Activated CD4-positive, alpha-beta T cell treated with anti-CD3 and anti-CD28 coated beads, Interleukin-2, amount 50 U/mL, for 48 hours (primary cell): ENCODE measurements around the gene RIMBP2.
"Not testable (repeated sequence)": the region's sequence is repeated elsewhere in the genome, so short reads cannot be mapped to it uniquely, and the experiment has no call there.

Source experiments
- DNase-seq, 2 experiments: peaks; one replicate each; pipeline ENCODE4 v3.0.0-alpha.2; 2020

RIMBP2 gene

DNA sequence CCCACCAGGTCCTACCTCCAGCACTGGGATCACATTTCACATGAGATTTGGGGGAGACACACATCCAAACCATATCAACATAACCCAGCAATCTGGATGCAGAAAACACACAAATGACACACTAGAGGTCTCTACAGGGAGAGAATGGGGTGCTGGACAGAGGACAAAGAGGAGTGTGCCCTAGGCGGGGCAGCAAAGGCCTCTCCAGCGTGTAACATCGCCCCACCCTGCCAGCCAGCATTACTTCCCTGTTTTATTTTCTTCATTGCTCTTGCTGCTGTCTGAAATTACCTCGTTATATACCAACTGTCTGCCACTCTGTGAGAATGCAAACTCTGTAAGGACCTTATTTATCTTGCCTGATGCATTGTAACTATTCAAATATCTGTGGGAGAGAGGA, 61.1 kb downstream of the RIMBP2 start:
- DNase-seq: no peak

DNA sequence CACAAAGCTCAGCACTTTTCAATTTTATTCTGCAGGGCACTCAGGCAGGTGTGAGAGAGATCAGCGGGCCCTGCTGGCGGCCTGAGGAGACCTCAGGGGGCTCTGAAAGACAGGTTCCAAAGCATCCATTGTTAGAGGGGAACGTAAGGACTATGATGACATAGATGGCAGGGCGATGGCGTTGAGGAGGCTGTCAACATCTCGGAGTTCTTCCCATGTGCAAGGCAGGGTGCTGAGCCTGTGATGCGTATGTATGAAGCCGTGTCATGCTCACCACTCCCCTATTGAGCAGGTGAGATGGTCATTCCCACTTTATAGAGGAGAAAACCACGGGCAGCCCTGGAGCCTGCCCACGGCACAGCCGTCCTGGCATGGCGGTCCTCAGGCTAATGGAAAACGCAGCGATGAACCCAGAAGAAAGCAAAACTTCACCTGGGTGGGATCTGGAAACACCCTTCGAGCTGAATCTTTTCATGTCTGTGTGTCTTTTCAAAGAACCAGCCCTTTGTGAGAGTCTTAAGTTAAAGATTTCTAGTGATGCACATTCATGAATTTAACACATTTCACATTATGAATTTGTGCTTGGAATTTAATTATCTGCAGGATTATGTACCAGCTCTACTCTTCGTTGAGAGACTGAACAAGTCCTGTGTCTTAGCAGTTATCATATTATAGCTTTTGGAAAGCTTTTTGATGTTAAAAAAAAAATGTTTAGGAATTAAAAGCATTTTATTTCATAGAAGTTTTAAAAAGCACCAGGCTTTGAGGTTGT, 64.7 kb downstream of the RIMBP2 start:
- no peak for DNase-seq

DNA sequence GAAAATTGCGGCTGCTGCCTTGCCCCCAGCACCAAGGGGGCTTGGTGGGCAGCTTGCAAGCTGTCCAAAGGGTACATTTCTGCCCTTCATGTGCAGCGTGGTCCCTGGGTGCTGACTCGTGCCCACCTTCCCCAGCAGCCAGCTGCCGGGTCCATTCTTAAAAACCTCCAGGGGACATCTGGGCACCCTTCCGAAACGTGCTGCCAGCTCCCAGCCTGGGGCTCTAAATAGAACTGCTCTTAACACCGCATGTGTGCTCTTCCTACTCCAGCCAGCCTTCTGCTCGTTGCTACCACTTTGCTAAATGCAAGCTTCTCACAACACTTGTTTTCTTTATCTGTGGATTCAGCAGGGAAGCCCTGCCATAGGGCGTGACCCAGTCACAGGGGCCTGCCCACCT, 66.0 kb downstream of the RIMBP2 start:
- no peak for DNase-seq

DNA sequence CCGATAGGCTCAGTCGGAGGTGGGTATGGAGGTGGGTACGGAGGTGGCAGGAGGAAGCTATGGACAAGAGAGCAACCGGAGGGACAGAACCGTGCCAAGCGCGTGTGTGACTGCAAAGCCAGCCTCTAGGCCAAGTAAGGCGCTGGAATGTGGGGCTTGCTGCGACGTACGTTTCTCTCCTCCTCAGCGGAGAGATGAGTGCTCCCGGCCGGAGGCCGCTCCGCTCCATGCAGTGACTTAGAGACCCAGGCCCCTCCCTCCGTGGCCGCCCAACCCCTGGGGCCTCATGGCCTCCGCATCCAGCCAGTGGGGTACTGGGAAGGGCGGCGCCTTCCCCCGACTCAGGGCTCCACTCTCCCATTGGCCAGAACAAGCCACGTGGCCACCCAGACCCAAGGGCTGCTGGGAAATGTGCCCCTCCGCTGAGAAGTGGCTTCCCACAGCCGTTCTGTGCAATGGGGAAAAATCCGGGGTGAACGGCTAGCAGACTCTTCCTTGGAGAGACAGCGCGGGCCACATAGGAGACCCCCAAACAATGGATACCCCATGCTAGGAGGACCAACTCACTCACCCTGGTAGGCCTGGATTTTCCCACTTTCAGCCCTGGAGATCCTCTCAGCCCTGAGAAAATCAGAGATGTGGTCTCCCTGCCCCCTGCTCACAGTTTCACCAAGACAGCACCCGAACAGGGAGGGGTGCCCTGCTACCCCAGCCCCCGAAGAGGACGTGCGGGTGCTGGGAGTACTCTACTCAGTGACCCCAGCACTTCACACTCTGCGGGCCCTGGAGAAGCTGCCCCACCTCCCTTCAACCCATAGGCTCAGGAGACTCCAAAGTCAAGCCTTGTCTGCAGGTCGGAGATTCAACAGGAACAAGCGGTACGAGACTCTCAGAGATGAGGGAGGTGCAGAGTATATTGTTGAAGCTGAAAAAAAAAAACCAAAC, 66.7 kb downstream of the RIMBP2 start:
- no peak for DNase-seq

DNA sequence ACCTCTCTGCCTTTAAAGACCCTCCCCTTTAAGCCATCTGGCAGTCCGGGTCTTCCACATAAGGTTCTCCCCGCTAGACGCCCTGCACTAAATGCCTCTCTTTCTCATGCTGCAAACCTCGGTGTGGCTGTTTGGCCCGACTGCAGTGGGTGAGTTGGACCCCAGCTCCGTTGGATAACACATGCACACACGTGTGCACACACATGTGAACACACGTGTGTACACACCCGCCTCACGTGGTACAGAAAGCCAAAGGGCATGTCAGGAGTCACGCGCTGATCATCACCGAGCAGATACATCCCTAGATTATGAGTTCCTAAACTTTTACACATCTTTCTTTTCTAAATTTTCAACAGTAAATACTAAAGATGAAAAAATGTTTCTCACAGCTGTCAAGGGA, 68.3 kb downstream of the RIMBP2 start:
- no peak for DNase-seq

DNA sequence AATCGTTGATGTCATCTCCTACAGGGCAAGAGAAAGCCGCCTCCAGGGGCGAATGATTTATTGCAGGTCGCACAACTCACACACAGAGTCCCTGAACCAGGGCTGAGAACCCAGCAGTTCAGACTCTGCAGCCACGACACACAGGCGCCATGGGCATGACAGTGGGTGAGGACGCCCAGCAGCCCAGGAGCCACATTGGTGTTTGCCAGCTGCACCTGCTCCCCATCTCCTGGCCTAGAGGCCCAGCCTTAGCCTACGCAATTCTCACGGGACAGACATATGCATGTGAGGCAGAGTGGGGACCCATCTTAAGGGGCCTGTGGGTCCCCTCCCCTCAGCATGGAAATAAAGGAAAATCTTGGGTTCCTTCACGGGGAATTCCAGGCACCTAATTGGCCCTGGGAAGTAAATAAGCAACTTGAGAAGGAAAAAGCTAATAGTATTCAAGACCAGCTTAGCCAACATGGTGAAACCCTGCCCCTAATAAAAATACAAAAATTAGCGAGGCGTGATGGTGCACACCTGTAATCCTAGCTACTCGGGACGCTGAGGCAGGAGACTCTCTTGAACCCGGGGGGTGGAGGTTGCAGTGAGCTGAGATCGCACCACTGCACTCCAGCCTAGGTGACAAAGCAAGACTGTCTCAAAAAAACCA, 69.3 kb downstream of the RIMBP2 start:
- DNase-seq: no peak

DNA sequence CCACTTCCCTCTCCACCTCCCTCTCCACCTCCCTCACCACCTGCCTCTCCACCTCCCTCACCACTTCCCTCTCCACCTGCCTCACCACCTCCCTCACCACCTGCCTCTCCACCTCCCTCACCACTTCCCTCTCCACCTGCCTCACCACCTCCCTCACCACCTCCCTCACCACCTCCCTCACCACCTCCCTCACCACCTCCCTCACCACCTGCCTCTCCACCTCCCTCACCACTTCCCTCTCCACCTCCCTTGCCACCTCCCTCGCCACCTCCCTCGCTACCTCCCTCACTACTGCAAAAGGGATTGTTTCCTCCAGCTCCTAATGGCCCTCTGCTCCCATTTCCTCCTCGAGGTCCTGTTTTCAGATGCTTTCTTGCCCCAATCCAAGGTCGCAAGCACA, 69.9 kb downstream of the RIMBP2 start:
- DNase-seq: not testable (repeated sequence)

DNA sequence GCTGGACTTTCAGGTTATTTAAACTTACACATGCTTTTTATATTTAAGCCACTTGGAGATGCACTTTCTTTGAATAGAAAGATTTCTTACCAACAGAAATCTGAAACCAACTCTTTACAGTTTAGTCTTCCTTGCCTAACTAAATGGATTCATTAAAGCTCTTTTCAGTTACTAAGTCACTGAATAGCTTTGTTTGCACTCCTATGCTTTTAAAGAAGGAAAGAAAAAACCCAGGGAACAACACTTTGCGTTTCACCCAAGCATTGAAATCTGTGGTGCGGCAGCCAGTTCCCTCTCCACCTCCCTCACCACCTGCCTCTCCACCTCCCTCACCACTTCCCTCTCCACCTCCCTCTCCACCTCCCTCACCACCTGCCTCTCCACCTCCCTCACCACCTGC, 70.3 kb downstream of the RIMBP2 start:
- no peak for DNase-seq

DNA sequence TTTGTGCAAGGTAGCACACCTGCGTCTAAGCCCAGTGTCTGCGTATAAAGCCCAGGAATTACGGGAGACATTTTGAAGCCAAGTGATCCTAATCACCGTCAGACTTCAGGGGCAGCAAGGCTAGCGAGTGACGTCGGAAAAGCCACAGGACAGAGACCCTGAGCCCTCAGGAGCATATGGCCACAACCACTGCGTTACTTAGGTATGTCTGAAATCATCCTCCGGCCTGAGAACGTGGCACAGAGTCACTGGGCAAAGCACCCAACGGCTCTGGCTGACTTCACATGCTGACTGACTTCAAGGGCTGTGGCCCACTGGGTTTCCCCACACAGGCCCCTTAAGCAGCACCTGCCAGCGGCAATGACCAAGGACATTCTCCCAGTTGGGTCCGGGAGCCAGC, 71.5 kb downstream of the RIMBP2 start:
- no peak for DNase-seq

DNA sequence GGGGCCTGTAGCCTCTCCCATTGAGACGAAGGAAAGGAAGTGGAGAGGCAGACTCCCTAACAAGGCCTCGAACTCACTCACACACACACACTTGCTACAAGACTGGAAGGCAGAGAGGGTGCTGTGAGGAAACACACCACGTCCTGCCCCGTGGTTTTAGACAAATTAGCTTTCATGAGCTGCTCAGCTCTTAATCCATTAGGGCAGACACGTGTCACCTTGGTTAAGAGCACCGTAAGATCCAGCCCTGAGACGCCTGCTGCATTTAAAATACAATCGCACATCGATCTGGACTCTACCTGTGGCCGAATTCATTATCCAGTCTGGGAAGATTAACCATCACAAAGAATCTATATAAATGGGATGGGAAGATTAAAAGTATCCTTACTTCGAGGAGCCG, 72.0 kb downstream of the RIMBP2 start:
- no peak for DNase-seq

DNA sequence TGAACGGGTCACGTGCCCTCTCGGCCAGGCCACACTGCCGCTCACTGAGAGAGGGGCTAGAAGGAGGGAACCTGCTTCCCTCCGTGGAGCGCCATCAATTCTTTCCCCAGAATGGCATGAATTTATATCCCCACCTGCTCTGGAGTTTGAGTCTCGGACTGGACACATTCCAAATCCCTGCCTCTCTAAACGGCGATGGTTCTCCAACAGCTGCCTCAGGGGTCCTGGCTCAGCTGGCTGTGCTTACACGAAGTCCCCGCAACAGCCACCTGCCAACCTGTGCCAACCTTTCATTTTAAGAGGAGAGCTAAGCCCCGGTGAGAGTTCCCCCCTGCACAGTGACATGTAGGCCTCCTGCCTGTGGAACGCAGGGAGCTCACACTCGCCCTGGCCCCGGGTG, 73.2 kb downstream of the RIMBP2 start:
- DNase-seq: no peak

DNA sequence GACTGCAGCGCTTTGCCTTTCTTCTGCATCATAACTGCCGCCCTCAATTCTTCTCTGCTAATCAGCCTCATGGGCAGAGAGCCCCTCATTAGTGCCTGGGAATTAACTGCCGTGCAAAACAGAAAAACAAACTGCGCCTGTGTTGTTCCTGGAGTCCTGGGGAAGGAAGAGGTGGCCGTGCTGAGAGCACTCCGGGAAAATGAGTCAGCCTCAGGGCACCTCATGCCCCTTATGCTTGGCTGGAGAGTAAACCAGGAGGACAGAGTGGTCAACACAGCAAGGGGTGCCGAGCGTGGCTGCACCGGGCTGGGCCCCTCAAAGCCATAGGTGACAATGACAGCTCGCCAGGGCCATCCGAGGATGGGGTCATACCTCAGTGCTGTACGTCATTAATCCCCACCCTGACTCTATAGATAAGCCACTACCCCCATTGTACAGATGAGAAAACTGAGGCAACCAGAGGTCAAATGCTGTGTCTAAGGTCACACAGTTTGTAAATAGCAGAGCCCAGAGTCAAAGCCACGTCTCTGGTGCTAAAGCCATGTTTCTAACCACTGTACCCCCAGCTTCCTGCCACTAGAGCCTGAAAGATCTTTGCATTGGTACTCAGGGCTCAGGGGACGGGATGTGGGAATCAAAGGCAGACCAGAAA, 74.4 kb downstream of the RIMBP2 start:
- no peak for DNase-seq

DNA sequence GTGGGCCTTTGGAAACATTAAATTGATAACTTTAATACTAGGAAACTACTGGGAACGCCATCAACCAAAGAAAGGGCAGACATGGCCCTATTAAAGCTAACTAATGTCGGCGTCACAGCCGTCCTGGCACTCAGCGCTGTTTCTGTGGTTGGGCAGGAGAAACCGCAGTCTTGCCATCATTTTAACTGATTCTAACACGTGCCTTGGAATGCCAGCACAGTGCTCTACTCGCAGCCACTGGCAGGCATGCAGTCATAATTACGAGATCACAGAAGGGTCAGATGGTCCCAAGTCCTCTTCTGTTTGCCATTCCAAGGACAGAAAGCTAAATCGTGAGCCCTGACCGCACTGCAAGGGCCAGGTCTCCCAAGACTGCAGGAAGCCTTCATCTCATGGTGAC, 75.2 kb downstream of the RIMBP2 start:
- DNase-seq: no peak

DNA sequence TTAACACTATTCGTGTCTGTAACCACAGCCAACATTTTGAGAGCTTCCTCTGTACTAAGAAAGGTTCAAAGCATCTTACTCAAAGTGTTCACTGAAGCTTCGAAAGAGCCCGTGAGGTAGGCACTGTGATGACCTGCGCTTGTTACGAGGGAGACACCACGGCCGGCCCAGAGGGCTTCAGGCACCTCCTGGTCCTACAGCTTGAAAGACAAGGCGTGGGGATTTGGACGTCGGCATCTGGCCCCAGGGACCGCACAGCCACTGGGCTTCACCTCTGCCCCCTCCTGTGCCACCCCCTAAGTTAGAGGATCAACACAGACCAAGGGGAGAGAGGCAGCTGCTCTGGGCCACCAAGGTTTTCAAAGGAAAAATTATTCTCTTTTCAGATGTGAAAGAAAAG, 75.6 kb downstream of the RIMBP2 start:
- DNase-seq: no peak

DNA sequence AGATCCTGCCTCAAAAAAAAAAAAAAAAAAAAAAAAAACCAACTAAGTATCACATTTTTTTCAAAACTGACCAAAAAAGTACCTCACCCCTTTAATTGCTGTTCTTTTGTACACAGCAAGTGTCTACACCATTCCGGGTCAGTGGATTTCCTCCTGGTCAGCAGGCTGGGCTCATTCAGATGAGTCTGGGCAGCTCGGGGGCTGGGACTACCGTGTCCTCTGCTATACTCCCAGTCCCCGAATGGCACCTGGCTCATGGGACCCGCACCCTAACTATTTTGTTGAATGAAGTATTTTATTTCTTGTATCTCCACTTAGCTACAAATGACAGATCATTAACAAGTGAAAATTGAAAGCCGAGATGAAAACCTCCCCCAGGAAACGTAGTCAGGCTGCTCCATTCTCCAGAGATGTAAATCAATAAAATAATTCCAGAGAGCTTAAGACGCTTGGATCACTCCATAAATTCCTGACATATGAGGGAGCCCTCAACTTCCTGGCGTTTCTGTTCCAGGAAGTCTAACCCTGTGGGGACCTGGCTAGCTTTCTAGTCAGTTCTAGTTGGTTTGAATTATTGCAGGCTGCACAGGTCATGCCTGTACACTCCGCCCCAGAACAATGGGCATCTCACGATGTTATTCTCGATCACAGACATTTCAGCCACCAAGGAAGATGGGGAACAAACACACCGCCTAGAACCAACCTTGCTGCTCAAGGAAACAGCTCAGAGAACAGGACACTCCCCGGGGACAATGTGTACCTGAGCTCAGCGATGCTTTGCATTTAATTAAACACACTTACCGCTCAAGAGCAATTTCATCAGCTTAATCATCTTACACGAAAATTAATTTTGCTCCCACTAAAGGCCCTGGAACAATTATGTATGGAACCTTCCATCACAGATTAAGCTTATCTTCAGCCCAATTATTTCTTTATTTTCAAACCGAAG, 76.3 kb downstream of the RIMBP2 start:
- no peak for DNase-seq

DNA sequence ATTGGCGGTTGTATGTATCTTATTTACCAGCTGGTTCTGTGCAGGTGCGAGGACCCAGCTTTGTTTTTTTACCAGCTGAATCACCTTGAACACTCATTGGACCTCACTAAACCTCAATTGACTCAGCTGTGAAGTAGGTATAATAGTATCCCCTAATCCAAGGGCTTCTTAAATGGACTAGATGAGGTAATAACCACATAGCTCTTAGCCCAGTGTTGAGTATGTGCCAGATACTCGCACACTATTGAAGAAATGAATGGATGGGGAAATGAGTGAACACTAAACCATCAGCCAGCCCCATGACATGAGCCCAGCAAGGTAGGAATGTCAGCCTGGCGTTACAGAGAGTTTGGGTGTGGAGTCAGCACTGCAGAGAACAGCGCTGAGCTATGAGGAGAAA, 79.7 kb downstream of the RIMBP2 start:
- no peak for DNase-seq

DNA sequence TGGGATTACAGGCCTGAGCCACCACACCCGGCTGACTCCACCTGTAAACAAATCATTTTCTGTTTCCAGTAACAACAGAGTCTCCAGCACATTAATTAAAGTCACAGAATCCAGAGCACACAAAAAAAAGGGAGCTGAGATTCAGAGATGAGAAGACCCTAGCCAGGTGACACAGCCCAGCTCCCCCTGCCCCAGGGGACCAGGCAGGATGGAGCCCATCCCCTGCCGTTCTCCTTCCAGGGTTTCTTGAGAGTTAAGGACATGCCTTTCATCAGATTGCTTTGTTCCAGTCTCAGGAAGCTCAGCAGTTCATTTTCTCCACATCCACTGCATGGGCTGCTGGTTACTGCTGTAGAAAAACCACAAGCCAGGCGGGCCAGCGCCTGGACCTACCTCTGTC, 81.2 kb downstream of the RIMBP2 start:
- DNase-seq: no peak

DNA sequence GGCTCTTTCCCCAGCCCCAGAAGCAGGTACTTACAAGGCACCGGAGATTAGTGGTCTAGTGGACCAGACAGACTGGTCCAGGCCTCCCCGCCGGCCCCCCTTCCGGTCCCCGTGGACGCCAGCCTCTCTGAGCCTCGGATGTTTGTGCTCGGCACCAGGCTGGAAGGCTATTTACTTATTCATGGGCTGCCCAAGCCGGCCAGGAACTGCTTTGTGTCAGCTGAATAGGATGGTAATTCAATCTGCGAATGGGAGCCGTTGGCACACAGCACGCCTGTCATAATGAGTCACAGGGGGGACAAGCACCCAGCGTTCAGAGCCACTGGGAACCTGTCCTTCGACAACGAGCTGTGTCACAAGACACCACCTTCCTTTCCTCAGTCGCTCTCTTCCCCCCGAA, 82.3 kb downstream of the RIMBP2 start:
- DNase-seq: no peak

DNA sequence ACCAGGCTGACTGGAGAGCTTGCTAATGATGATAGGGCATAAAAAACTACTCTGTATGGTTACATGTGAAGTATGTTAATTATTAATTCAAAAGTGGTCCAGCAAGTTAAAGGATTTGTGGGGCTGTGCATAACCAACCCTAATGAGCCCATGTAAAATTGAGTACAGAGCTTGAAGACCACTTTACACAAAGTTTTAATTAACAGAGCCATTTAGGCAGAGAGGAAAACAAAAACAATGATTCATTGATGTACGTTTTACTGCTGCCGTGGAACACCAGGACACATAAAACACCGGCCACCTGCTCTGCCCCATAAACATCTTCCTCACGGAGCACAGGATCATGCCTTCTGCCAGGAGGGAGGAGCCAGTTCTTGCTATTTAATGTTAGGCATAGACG, 83.5 kb downstream of the RIMBP2 start:
- DNase-seq: no peak

DNA sequence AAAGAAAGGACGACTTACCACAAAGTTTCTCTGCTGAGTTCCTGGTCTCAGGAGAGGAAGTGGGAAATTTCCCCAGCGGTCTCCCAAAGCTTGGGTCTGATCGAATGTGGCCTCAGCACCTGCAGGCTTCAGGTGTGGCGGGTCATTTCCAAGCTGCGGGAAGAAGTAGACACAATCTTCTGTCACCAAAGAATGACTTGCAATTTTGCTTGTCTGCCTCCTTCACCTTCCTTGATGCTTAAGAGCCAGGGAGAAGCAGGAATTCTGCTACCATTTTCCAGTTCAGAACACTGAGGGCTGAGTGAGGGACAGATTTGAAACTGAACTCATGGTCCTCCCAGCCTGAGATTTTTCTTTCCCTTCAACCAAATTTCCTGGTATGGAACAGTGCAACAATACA, 87.8 kb downstream of the RIMBP2 start:
- no peak for DNase-seq

DNA sequence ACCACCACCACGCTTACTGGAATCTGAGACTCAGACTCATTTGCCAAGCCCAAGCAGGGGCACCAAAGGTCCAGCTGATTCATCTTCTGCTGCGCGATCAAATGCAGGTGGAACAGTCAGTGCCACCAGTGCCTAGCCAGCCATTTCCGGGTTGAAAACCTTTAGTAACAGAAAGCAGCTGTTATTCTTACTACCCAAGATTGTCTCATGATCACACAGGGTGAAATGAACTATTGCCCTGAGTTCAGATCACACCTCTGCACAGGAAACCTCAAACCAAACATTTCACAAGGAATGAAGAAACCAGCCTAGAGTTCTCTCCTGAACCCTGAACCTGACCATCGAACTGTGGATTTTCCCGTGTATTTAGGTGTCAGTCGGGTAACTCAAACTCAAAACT, 88.9 kb downstream of the RIMBP2 start:
- no peak for DNase-seq

DNA sequence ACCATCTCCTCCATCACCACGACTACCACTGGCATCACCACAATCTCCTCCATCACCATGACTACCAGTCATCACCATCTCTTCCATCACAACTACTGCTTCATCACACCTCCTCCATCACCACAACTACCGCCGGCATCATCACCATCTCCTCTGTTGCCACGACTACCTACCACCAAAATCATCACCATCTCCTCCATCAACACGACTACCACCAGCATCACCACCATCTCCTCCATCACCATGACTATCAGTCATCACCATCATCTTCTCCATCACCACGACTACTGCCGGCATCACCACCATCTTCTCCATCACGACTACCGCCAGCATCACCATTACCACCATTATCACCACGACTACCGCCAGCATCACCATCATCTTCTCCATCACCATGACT, 89.5 kb downstream of the RIMBP2 start:
- no peak for DNase-seq
